Left lung (tissue), 10 donors: ENCODE data around the gene CCBE1. TPM values are rescaled to one million over a fixed set of nuclear protein-coding genes. Genes with fewer than 3 reads are reported as not detected.

Source experiments
- ATAC-seq: fragments of 200-7000 bp; cut with Tn5 transposase; one replicate; pipeline ENCODE4 v1.9.1; 2020; ENCODE audit warnings: moderate library complexity
- DNase-seq, 4 donors: peaks; one replicate each; pipeline ENCODE4 v3.0.0-alpha.2; 2013 to 2020
- H3K27ac ChIP-seq, 2 donors: fragments of 200-600 bp; sonication (generic) in 1 of 2; one replicate each; pipeline versions ENCODE4 v1.5.0 to v1.8.0; 2020 to 2021
- H3K27me3 ChIP-seq, 2 donors: fragments of 200-600 bp; sonication (generic) in 1 of 2; one replicate each; pipeline versions ENCODE4 v1.5.0 to v1.8.0; 2020 to 2021
- H3K36me3 ChIP-seq, 2 donors: fragments of 200-600 bp; sonication (generic) in 1 of 2; one replicate each; pipeline versions ENCODE4 v1.5.0 to v1.8.0; 2020 to 2021
- H3K4me1 ChIP-seq, 2 donors: fragments of 200-600 bp; one replicate each; pipeline ENCODE4 v1.8.0; 2021
- H3K4me3 ChIP-seq, 2 donors: fragments of 200-600 bp; sonication (generic) in 1 of 2; one replicate each; pipeline versions ENCODE4 v1.5.0 to v1.8.0; 2020 to 2021; ENCODE audit warnings: mild to moderate bottlenecking in 1 of 2
- H3K9me3 ChIP-seq, 2 donors: fragments of 200-600 bp; sonication (generic) in 1 of 2; one replicate each; pipeline versions ENCODE4 v1.5.0 to v1.8.0; 2020 to 2021
- intact Hi-C, 2 donors: fragments of 100-400 bp; cut with DNase I; formaldehyde crosslinking; loops; one replicate each; pipeline versions ENCODE4 v1.11.2 to v1.14.2; 2022
- polyA plus RNA-seq, 6 donors: library from polyadenylated mRNA; unstranded; fragments of 120-200 nt; gene quantifications; one replicate each; pipeline ENCODE4 v1.2.1, GENCODE V29; 2013; ENCODE audit not compliant: insufficient read length in 6 of 6
- total RNA-seq, 2 donors: library from RNA; stranded (reverse); fragmentation: NEBNext Ultra II Directional; extraction: Animal tissue kit (Norgen Biotek cat#: 25700); gene quantifications; one replicate each; pipeline ENCODE4 v1.2.1, GENCODE V29; 2021
- TF ChIP-seq, protein P1 (sequence below), 2 donors: fragments of 200-600 bp; sonication (generic) in 1 of 2; IDR thresholded peaks; one replicate each; pipeline versions ENCODE4 v1.5.0 to v1.8.0; 2021; ENCODE audit warnings: antibody characterized with exemption in 2 of 2
- donor health status: DM: no; HTN: yes; CAD: no.
- donor health status: DM: no; HTN: no; CAD: no.

CCBE1 gene
- total and polyA plus RNA-seq, 8 donors, result 16.0 to 96.5 (median 84.1) TPM

DNA sequence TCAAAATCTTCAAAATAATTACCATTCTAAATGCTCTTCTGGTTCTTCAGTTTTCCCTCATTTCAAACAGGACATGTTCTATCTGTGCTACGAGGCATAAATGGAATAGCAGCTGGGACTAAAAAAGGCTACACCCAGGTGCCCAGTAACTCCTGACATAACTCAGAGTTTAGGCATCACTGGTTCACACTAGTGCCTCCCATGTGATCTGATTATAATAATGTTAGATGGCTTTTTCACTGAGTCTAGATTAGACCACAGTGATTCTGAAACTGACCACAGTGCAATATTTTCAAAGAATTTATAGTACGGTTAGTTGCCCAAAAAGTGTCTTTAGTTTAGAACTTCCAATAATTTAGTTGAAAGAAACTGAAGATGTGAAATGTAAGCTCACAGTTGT, 123.3 kb downstream of the CCBE1 start:
- Histone ChIP-seq H3K36me3 (no peaks in the 10 kb centered on the region), H3K9me3 (no peaks in the 10 kb centered on the region), H3K27me3 (no peaks in the 10 kb centered on the region), H3K27ac (no peak overlapping the region), H3K4me3 (no peak overlapping the region), H3K4me1 (no peaks in the 10 kb centered on the region)
- TF ChIP-seq, protein P1, sequence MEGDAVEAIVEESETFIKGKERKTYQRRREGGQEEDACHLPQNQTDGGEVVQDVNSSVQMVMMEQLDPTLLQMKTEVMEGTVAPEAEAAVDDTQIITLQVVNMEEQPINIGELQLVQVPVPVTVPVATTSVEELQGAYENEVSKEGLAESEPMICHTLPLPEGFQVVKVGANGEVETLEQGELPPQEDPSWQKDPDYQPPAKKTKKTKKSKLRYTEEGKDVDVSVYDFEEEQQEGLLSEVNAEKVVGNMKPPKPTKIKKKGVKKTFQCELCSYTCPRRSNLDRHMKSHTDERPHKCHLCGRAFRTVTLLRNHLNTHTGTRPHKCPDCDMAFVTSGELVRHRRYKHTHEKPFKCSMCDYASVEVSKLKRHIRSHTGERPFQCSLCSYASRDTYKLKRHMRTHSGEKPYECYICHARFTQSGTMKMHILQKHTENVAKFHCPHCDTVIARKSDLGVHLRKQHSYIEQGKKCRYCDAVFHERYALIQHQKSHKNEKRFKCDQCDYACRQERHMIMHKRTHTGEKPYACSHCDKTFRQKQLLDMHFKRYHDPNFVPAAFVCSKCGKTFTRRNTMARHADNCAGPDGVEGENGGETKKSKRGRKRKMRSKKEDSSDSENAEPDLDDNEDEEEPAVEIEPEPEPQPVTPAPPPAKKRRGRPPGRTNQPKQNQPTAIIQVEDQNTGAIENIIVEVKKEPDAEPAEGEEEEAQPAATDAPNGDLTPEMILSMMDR (IDR thresholded peaks at IDR 0.05), result no peak
- DNase-seq (no peak), ATAC-seq (no peak)
- intact Hi-C loops, result no loop called here

DNA sequence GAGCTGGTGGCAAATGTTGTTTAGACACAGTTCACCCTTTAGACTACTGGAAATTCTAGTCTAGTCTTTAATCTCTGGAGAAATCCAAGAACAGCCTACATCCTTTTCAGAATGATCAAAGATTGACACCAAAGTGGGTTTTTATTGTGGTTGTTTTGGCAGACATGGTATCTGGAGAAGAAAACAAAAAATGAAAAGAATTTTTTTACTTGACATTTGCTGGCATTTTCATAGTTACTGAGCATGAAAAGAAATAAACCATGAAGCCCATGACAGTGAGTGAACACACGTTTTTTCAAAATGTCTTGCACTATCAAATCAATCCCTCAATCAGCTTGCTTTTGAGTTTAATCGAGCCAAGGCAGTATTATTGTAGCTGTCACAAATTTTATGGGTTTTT, 125.3 kb downstream of the CCBE1 start:
- no peak for DNase-seq
- H3K9me3 ChIP-seq, result no peaks in the 10 kb centered on the region
- H3K4me3 ChIP-seq, result no peak overlapping the region
- H3K4me1 ChIP-seq, result no peaks in the 10 kb centered on the region
- TF ChIP-seq, protein P1 (IDR thresholded peaks at IDR 0.05), result no peak
- no peak overlapping the region for H3K27ac ChIP-seq
- no peak for ATAC-seq
- no peaks in the 10 kb centered on the region for H3K36me3 ChIP-seq
- intact Hi-C loops, result no loop called here
- H3K27me3 ChIP-seq, result no peaks in the 10 kb centered on the region

DNA sequence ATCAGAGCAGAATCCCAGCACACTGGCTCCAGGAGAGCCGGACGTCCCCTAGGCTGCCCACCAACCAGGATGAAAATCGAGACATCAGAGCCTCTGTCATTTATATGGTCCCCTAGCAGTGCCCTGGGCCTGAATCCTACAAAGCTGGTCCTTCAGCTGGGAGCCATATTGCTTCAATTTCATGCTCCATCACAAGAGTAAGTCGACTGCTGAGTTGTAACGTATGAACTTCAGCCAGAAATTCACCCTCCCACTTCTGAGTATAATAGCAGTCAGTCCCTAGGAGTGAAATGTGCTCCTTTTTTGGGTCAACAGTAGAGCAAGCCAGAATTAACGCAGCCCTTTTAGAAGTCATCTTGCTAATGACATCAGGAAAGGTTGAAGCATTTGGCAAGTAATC, 126.4 kb downstream of the CCBE1 start:
- H3K36me3 ChIP-seq, result no peaks in the 10 kb centered on the region
- DNase-seq, result no peak
- no peak overlapping the region for H3K4me3 ChIP-seq
- H3K9me3 ChIP-seq, result no peaks in the 10 kb centered on the region
- intact Hi-C loops, result no loop called here
- H3K27ac ChIP-seq, result no peak overlapping the region
- TF ChIP-seq, protein P1 (IDR thresholded peaks at IDR 0.05), result no peak
- H3K27me3 ChIP-seq, result no peaks in the 10 kb centered on the region
- no peak for ATAC-seq
- no peaks in the 10 kb centered on the region for H3K4me1 ChIP-seq

DNA sequence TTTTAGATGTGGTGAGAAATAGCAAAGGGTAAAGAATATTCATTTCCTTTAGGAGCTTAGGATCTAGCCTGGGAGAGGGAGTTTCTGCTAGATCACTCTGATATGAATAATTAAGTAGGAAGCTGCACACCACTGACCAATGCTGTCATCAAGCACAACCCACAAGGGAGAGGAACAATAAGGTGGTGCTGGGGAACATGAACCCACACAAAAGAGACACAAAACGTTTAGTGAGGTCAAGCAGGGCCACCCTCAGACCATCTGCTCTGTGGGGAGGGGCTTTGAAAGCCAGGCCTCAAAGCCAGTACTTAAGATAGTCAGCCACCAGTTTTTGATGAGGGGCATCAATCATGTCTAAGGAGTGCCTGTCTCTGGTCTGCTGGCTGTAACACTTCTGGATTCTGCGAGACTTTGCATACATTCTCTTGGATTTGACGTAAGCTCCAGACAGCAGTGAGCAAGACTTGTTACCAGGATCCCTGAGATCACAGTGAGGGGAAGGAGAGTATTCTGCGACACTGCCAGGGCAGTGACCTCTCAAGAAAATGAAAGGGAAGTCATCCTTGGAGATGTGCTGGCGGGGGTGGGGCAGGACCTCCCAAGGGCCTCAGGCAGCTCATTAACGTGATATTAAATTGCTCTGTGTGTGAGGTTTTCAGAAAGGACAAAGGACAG, 127.0 kb downstream of the CCBE1 start:
- intact Hi-C loops, result no loop called here
- H3K9me3 ChIP-seq, result no peaks in the 10 kb centered on the region
- no peak for ATAC-seq

DNA sequence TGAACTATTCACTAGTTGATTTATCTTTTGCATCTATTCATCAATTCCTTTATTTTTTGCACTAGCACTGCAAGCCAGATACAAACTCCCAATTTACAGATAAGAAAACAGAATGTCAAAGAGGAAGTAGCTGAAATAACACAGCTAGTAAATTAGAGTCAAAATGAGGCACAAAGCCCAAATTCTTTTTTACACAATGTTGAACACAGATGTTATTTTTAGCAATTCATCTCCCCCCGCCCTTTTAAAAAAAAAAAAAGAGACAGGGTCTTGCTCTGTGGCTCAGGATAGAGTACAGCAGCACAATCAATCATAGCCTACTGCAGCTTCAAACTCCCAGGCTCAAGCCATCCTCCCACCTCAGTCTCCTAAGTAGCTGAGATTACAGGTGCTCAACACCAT, 127.8 kb downstream of the CCBE1 start:
- ATAC-seq, result no peak

More for the DNA sequence above, 127.0 kb downstream of the CCBE1 start:
- Histone ChIP-seq H3K36me3 (no peaks in the 10 kb centered on the region), H3K4me3 (no peak overlapping the region), H3K27me3 (no peaks in the 10 kb centered on the region), H3K4me1 (no peaks in the 10 kb centered on the region), H3K27ac (no peak overlapping the region)
- TF ChIP-seq, protein P1 (IDR thresholded peaks at IDR 0.05), result no peak
- no peak for DNase-seq

More for the DNA sequence above, 127.8 kb downstream of the CCBE1 start:
- Histone ChIP-seq H3K4me3 (no peak overlapping the region), H3K4me1 (no peaks in the 10 kb centered on the region), H3K36me3 (no peaks in the 10 kb centered on the region), H3K27ac (no peak overlapping the region), H3K9me3 (no peaks in the 10 kb centered on the region), H3K27me3 (no peaks in the 10 kb centered on the region)
- TF ChIP-seq, protein P1 (IDR thresholded peaks at IDR 0.05), result no peak
- no peak for DNase-seq
- intact Hi-C loops, result no loop called here
